ENCODE measurements around the gene COL27A1. TPM values are rescaled to one million over a fixed set of nuclear protein-coding genes. Genes with fewer than 3 reads are reported as not detected.

Gene COL27A1
- total RNA-seq, 1 donor from 2014 or later, result 6.4 TPM

GRCh38 chr9:114170771-114171461, 15.6 kb downstream of the COL27A1 start:
- Histone ChIP-seq H3K36me3 (no peaks in the 10 kb centered on the region), H3K4me3 (no peak overlapping the region), H3K27me3 (ENCODE audit: low read depth) (no peaks in the 10 kb centered on the region), H3K9me3 (replicated peaks) (no peaks in the 10 kb centered on the region), H3K27ac (replicated peaks) (peak overlapping the region; percentile 46), H3K4me1 (peaks cover 54% of the 10 kb centered on the region)
- intact Hi-C loops (cut with micrococcal nuclease), result no loop called here
- no peak for TF ChIP-seq CTCF (IDR thresholded peaks at IDR 0.05; ENCODE audit: borderline replicate concordance)
- DNase-seq, result no peak

GRCh38 chr9:114171500-114171899, 16.2 kb downstream of the COL27A1 start:
- H3K27ac ChIP-seq (replicated peaks), result no peak overlapping the region
- H3K9me3 ChIP-seq (replicated peaks), result no peaks in the 10 kb centered on the region
- no peak for DNase-seq
- no peak overlapping the region for H3K4me3 ChIP-seq
- H3K4me1 ChIP-seq, result peaks cover 60% of the 10 kb centered on the region
- H3K36me3 ChIP-seq, result no peaks in the 10 kb centered on the region
- no peaks in the 10 kb centered on the region for H3K27me3 ChIP-seq (ENCODE audit: low read depth)
- no peak for TF ChIP-seq CTCF (IDR thresholded peaks at IDR 0.05; ENCODE audit: borderline replicate concordance)
- intact Hi-C loops (cut with micrococcal nuclease), result no loop called here

- Histone ChIP-seq H3K36me3 (no peaks in the 10 kb centered on the region), H3K4me1 (peaks cover 73% of the 10 kb centered on the region), H3K9me3 (replicated peaks) (no peaks in the 10 kb centered on the region), H3K27ac (replicated peaks) (peak overlapping the region; percentile 43), H3K4me3 (no peak overlapping the region), H3K27me3 (ENCODE audit: low read depth) (no peaks in the 10 kb centered on the region)
- no peak for DNase-seq
- intact Hi-C loops (cut with micrococcal nuclease), result no loop called here
- no peak for TF ChIP-seq CTCF (IDR thresholded peaks at IDR 0.05; ENCODE audit: borderline replicate concordance)
Measured at GRCh38 chr9:114172981-114173833, 17.9 kb downstream of the COL27A1 start.

GRCh38 chr9:114174557-114174875, 19.2 kb downstream of the COL27A1 start:
- H3K27me3 ChIP-seq (ENCODE audit: low read depth), result no peaks in the 10 kb centered on the region
- H3K4me3 ChIP-seq, result no peak overlapping the region
- peak overlapping the region; percentile 82 for H3K27ac ChIP-seq (replicated peaks)
- no peak for TF ChIP-seq CTCF (IDR thresholded peaks at IDR 0.05; ENCODE audit: borderline replicate concordance)
- no peaks in the 10 kb centered on the region for H3K36me3 ChIP-seq
- peaks cover 78% of the 10 kb centered on the region for H3K4me1 ChIP-seq
- DNase-seq, result no peak
- intact Hi-C loops (cut with micrococcal nuclease), result no loop called here
- no peaks in the 10 kb centered on the region for H3K9me3 ChIP-seq (replicated peaks)

GRCh38 chr9:114174876-114175771, 19.8 kb downstream of the COL27A1 start:
- Histone ChIP-seq H3K4me1 (peaks cover 80% of the 10 kb centered on the region), H3K36me3 (no peaks in the 10 kb centered on the region), H3K27ac (replicated peaks) (peak overlapping the region; percentile 82), H3K9me3 (replicated peaks) (no peaks in the 10 kb centered on the region), H3K4me3 (no peak overlapping the region), H3K27me3 (ENCODE audit: low read depth) (no peaks in the 10 kb centered on the region)
- TF ChIP-seq CTCF (IDR thresholded peaks at IDR 0.05; ENCODE audit: borderline replicate concordance), result no peak
- intact Hi-C loops (cut with micrococcal nuclease), result no loop called here
- no peak for DNase-seq
